Measurements from ENCODE around the gene SERPINA6.

SERPINA6 gene

GRCh38 chr14:94314890-94315289 lies 8.2 kb downstream of the SERPINA6 start:
- Histone ChIP-seq H3K4me2 (ENCODE audit: low read length) (no peak overlapping the region), H4K20me1 (ENCODE audit: insufficient read depth, low read length) (no peaks in the 10 kb centered on the region), H3K4me3 (ENCODE audit: low read length) (no peak overlapping the region), H3K9ac (ENCODE audit: low read length) (no peak overlapping the region), H3K27me3 (ENCODE audit: low read depth, low read length) (no peaks in the 10 kb centered on the region), H3K27ac (ENCODE audit: low read length) (no peak overlapping the region), H3K79me2 (ENCODE audit: low read length) (no peaks in the 10 kb centered on the region), H2AFZ (ENCODE audit: low read depth, low read length) (no peak overlapping the region), H3K4me1 (ENCODE audit: low read length) (no peaks in the 10 kb centered on the region), H3K36me3 (replicated peaks; ENCODE audit: low read depth, low read length) (no peaks in the 10 kb centered on the region), H3K9me3 (ENCODE audit: insufficient read depth, low read length) (no peaks in the 10 kb centered on the region)
- TF ChIP-seq EZH2phosphoT487 (IDR thresholded peaks at IDR 0.05; ENCODE audit: low read depth) = no peak
- TF ChIP-seq, protein P1, sequence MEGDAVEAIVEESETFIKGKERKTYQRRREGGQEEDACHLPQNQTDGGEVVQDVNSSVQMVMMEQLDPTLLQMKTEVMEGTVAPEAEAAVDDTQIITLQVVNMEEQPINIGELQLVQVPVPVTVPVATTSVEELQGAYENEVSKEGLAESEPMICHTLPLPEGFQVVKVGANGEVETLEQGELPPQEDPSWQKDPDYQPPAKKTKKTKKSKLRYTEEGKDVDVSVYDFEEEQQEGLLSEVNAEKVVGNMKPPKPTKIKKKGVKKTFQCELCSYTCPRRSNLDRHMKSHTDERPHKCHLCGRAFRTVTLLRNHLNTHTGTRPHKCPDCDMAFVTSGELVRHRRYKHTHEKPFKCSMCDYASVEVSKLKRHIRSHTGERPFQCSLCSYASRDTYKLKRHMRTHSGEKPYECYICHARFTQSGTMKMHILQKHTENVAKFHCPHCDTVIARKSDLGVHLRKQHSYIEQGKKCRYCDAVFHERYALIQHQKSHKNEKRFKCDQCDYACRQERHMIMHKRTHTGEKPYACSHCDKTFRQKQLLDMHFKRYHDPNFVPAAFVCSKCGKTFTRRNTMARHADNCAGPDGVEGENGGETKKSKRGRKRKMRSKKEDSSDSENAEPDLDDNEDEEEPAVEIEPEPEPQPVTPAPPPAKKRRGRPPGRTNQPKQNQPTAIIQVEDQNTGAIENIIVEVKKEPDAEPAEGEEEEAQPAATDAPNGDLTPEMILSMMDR (IDR thresholded peaks at IDR 0.05; ENCODE audit: low read depth, low read length) = no peak

DNA sequence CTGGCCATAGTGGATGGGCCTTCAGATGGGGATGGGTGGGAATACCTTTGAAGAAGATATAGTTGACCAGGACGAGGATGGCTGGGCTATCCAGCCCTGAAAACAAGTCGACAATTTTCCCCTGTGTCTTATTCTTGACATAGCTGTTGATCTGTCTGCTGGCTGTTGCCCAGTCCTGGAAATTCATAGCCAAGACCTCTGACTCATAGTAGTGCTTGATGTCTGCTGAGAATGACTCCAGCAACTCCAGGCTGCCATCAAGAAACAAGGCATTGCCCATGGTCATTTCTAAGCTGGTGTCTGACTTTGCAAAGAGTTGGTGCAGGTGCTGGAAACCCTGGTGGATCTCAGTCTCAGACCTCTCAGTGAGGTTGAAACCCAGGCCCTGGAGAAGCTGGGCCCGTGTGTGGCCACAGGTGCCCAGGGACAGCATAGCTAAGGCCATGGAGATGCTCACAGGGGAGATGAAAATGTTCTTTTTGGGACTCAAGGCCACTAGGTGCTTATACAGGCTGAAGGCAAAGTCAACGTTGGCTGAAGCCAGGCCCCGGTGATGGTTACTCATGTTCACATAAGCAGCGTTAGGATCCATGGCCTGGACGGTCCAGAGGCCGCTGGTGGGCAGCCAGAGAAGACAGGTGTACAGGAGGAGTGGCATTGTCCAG lies 9.0 kb downstream of the SERPINA6 start:
- no peak overlapping the region for H3K4me2 ChIP-seq (ENCODE audit: low read length)
- no peak overlapping the region for H3K9ac ChIP-seq (ENCODE audit: low read length)
- H3K27ac ChIP-seq (ENCODE audit: low read length) = no peak overlapping the region
- TF ChIP-seq, protein P1 (IDR thresholded peaks at IDR 0.05; ENCODE audit: low read depth, low read length) = no peak
- H3K79me2 ChIP-seq (ENCODE audit: low read length) = no peaks in the 10 kb centered on the region
- H4K20me1 ChIP-seq (ENCODE audit: insufficient read depth, low read length) = no peaks in the 10 kb centered on the region
- no peak overlapping the region for H2AFZ ChIP-seq (ENCODE audit: low read depth, low read length)
- no peaks in the 10 kb centered on the region for H3K36me3 ChIP-seq (replicated peaks; ENCODE audit: low read depth, low read length)
- H3K4me3 ChIP-seq (ENCODE audit: low read length) = no peak overlapping the region
- no peaks in the 10 kb centered on the region for H3K27me3 ChIP-seq (ENCODE audit: low read depth, low read length)
- H3K4me1 ChIP-seq (ENCODE audit: low read length) = no peaks in the 10 kb centered on the region
- H3K9me3 ChIP-seq (ENCODE audit: insufficient read depth, low read length) = no peaks in the 10 kb centered on the region

- Histone ChIP-seq H3K27me3 (ENCODE audit: low read depth, low read length) (no peaks in the 10 kb centered on the region), H4K20me1 (ENCODE audit: insufficient read depth, low read length) (no peaks in the 10 kb centered on the region), H3K9ac (ENCODE audit: low read length) (no peak overlapping the region), H3K4me1 (ENCODE audit: low read length) (peaks cover 5% of the 10 kb centered on the region), H3K4me3 (ENCODE audit: low read length) (no peak overlapping the region), H3K27ac (ENCODE audit: low read length) (no peak overlapping the region), H3K79me2 (ENCODE audit: low read length) (no peaks in the 10 kb centered on the region), H3K4me2 (ENCODE audit: low read length) (no peak overlapping the region), H2AFZ (ENCODE audit: low read depth, low read length) (no peak overlapping the region), H3K9me3 (ENCODE audit: insufficient read depth, low read length) (no peaks in the 10 kb centered on the region), H3K36me3 (replicated peaks; ENCODE audit: low read depth, low read length) (no peaks in the 10 kb centered on the region)
- TF ChIP-seq, protein P1 (IDR thresholded peaks at IDR 0.05; ENCODE audit: low read depth, low read length) = no peak
- TF ChIP-seq EZH2phosphoT487 (IDR thresholded peaks at IDR 0.05; ENCODE audit: low read depth) = no peak
These were observed 10.5 kb downstream of the SERPINA6 start for GRCh38 chr14:94312481-94313246.

- no peaks in the 10 kb centered on the region for H4K20me1 ChIP-seq (ENCODE audit: insufficient read depth, low read length)
- no peak overlapping the region for H2AFZ ChIP-seq (ENCODE audit: low read depth, low read length)
- H3K4me1 ChIP-seq (ENCODE audit: low read length) = peaks cover 14% of the 10 kb centered on the region
- H3K27ac ChIP-seq (ENCODE audit: low read length) = no peak overlapping the region
- H3K36me3 ChIP-seq (replicated peaks; ENCODE audit: low read depth, low read length) = no peaks in the 10 kb centered on the region
- H3K9ac ChIP-seq (ENCODE audit: low read length) = no peak overlapping the region
- no peak overlapping the region for H3K4me2 ChIP-seq (ENCODE audit: low read length)
- H3K4me3 ChIP-seq (ENCODE audit: low read length) = no peak overlapping the region
- H3K9me3 ChIP-seq (ENCODE audit: insufficient read depth, low read length) = no peaks in the 10 kb centered on the region
- H3K79me2 ChIP-seq (ENCODE audit: low read length) = no peaks in the 10 kb centered on the region
- H3K27me3 ChIP-seq (ENCODE audit: low read depth, low read length) = no peaks in the 10 kb centered on the region
- TF ChIP-seq EZH2phosphoT487 (IDR thresholded peaks at IDR 0.05; ENCODE audit: low read depth) = no peak
- TF ChIP-seq, protein P1 (IDR thresholded peaks at IDR 0.05; ENCODE audit: low read depth, low read length) = no peak
These were observed 12.9 kb downstream of the SERPINA6 start for GRCh38 chr14:94310248-94310647.

Data from OCI-LY3 (cell line).